SU-DHL-6 (cell line): Measurements from ENCODE around the gene BRD9.

Source experiments
- EZH2phosphoT487 ChIP-seq: fragments of 200-600 bp; sonication (generic), shearing (Covaris generic); conservative IDR thresholded peaks from 2 replicates; pipeline ENCODE4 v1.6.1; 2018; ENCODE audit warnings: mild to moderate bottlenecking, antibody characterized with exemption, low read length, moderate library complexity, mixed read lengths
- TF ChIP-seq, protein P1 (sequence below): fragments of 200-600 bp; sonication (generic); IDR thresholded peaks from one replicate; pipeline ENCODE4 v1.5.1; 2017; ENCODE audit warnings: antibody characterized with exemption, mild to moderate bottlenecking, low read length, moderate library complexity; ENCODE audit not compliant: insufficient read depth, poor library complexity, severe bottlenecking

DNA sequence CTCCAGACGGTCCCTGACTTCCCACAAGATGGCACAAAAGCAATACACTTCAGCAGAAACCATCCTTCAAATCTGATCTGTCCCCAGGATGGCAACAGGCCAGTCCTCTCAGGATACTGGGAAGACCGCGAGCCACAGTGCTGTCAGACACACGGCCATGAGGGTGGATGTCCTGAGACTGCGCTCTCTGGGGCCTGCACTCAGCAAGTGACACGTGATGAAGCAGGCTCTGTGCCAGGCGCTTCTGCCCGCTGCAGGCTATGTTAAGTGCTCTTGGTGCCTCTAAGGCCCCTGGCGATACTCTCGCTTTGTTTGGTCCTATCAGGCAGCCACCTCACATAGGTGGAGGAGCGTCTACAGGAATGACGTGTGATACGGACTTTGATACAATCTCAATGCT, 7.1 kb downstream of the BRD9 start:
- TF ChIP-seq, protein P1, sequence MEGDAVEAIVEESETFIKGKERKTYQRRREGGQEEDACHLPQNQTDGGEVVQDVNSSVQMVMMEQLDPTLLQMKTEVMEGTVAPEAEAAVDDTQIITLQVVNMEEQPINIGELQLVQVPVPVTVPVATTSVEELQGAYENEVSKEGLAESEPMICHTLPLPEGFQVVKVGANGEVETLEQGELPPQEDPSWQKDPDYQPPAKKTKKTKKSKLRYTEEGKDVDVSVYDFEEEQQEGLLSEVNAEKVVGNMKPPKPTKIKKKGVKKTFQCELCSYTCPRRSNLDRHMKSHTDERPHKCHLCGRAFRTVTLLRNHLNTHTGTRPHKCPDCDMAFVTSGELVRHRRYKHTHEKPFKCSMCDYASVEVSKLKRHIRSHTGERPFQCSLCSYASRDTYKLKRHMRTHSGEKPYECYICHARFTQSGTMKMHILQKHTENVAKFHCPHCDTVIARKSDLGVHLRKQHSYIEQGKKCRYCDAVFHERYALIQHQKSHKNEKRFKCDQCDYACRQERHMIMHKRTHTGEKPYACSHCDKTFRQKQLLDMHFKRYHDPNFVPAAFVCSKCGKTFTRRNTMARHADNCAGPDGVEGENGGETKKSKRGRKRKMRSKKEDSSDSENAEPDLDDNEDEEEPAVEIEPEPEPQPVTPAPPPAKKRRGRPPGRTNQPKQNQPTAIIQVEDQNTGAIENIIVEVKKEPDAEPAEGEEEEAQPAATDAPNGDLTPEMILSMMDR = no peak
- no peak for TF ChIP-seq EZH2phosphoT487
